Measurements from ENCODE around the gene FUT4. TPM values are rescaled to one million over a fixed set of nuclear protein-coding genes. Genes with fewer than 3 reads are reported as not detected.

FUT4 gene
- total RNA-seq, 1 experiment from 2014 or later, result 0.23 TPM

GRCh38 chr11:94593030-94593429 is 49.3 kb downstream of the FUT4 start:
- intact Hi-C loops (cut with micrococcal nuclease), result no loop called here
- no peaks in the 10 kb centered on the region for H3K36me3 Mint-ChIP-seq (ENCODE audit: insufficient read depth, unreplicated experiment)
- BruUV-seq (replicated peaks), result no TSS peak
- no peak overlapping the region for H3K27ac Mint-ChIP-seq (ENCODE audit: low read depth, unreplicated experiment)
- H3K4me3 Mint-ChIP-seq (ENCODE audit: unreplicated experiment), result no peak overlapping the region
- POLR2A ChIA-PET, result no interaction called here
- no peaks in the 10 kb centered on the region for H3K4me1 Mint-ChIP-seq (ENCODE audit: insufficient read depth, unreplicated experiment)
- CTCF ChIA-PET, result interaction anchor here (0.6 kb wide), 2 partner anchors 20 to 939 kb away, joined by 3 read pairs; no protein-coding TSS in a partner anchor
- DNase-seq (ENCODE audit: unreplicated experiment), result no peak
- no peaks in the 10 kb centered on the region for H3K9me3 Mint-ChIP-seq (ENCODE audit: unreplicated experiment)
- peaks cover 36% of the 10 kb centered on the region for H3K27me3 Mint-ChIP-seq (ENCODE audit: insufficient read depth, unreplicated experiment)
- TF ChIP-seq CTCF (IDR thresholded peaks at IDR 0.05; ENCODE audit: unreplicated experiment), result no peak

- Mint-ChIP-seq H3K4me1 (ENCODE audit: insufficient read depth, unreplicated experiment) (no peaks in the 10 kb centered on the region), H3K36me3 (ENCODE audit: insufficient read depth, unreplicated experiment) (no peaks in the 10 kb centered on the region), H3K4me3 (ENCODE audit: unreplicated experiment) (no peak overlapping the region), H3K9me3 (ENCODE audit: unreplicated experiment) (no peaks in the 10 kb centered on the region), H3K27me3 (ENCODE audit: insufficient read depth, unreplicated experiment) (peaks cover 15% of the 10 kb centered on the region), H3K27ac (ENCODE audit: low read depth, unreplicated experiment) (no peak overlapping the region)
- POLR2A ChIA-PET, result interaction anchor here (0.6 to 1.0 kb wide), 2 partner anchors 174 to 903 kb away, joined by 3 read pairs; no protein-coding TSS in a partner anchor
- CTCF ChIA-PET, result interaction anchor here (0.6 kb wide), 1 partner anchor 12 kb away, joined by 5 read pairs; no protein-coding TSS in a partner anchor
- intact Hi-C loops (cut with micrococcal nuclease), result no loop called here
- DNase-seq (ENCODE audit: unreplicated experiment), result no peak
- no TSS peak for BruUV-seq (replicated peaks)
- TF ChIP-seq CTCF (IDR thresholded peaks at IDR 0.05; ENCODE audit: unreplicated experiment), result no peak
Measured at GRCh38 chr11:94595076-94595475, 51.4 kb downstream of the FUT4 start.

GRCh38 chr11:94597896-94598295 is 54.2 kb downstream of the FUT4 start:
- ChIA-PET CTCF (interaction anchor here (1.1 kb wide), 1 partner anchor 78 kb away, joined by 5 read pairs; no protein-coding TSS in a partner anchor), POLR2A (no interaction called here)
- intact Hi-C loops (cut with micrococcal nuclease), result no loop called here
- no peaks in the 10 kb centered on the region for H3K4me1 Mint-ChIP-seq (ENCODE audit: insufficient read depth, unreplicated experiment)
- no peak overlapping the region for H3K27ac Mint-ChIP-seq (ENCODE audit: low read depth, unreplicated experiment)
- H3K9me3 Mint-ChIP-seq (ENCODE audit: unreplicated experiment), result no peaks in the 10 kb centered on the region
- H3K4me3 Mint-ChIP-seq (ENCODE audit: unreplicated experiment), result no peak overlapping the region
- no peaks in the 10 kb centered on the region for H3K27me3 Mint-ChIP-seq (ENCODE audit: insufficient read depth, unreplicated experiment)
- BruUV-seq (replicated peaks), result no TSS peak
- DNase-seq (ENCODE audit: unreplicated experiment), result no peak
- no peaks in the 10 kb centered on the region for H3K36me3 Mint-ChIP-seq (ENCODE audit: insufficient read depth, unreplicated experiment)
- TF ChIP-seq CTCF (IDR thresholded peaks at IDR 0.05; ENCODE audit: unreplicated experiment), result no peak

Other genes starting within 250 kb of the FUT4 start
- gene IZUMO1R, start 239.3 kb upstream of the FUT4 start, total RNA-seq (2022), result not detected in 2 replicates
- gene GPR83, start 142.5 kb upstream of the FUT4 start, total RNA-seq (2022), result not detected in 2 replicates
- gene MRE11, start 50.1 kb upstream of the FUT4 start, total RNA-seq (2022), result 13.2 and 15.1 TPM in 2 replicates
- 9.7 and 13.0 TPM in 2 replicates for gene ANKRD49, start 49.9 kb upstream of the FUT4 start, total RNA-seq (2022)
- gene C11orf97, start 31.5 kb upstream of the FUT4 start, total RNA-seq (2022), result not detected in 2 replicates
- not detected in 2 replicates for gene PIWIL4, start 23.4 kb downstream of the FUT4 start, total RNA-seq (2022)
- 76.6 and 77.0 TPM in 2 replicates for gene AMOTL1, start 224.4 kb downstream of the FUT4 start, total RNA-seq (2022)

Data from MCF 10A (cell line).